C4-2B (cell line): ENCODE results near the gene ZFP14.

Experiments used
- H3K27ac ChIP-seq: fragments of 450-650 bp; 2 replicates; pipeline ENCODE4 v1.5.1; 2017
- ZFX ChIP-seq: fragments of 450-650 bp; IDR thresholded peaks from 2 replicates; pipeline ENCODE4 v1.6.1; 2017
- TF ChIP-seq, protein P1 (sequence below): fragments of 450-650 bp; conservative IDR thresholded peaks from 2 replicates; pipeline ENCODE4 v1.5.1; 2017; ENCODE audit warnings: mild to moderate bottlenecking

Gene ZFP14

GRCh38 chr19:36409841-36410240 is 30.8 kb upstream of the ZFP14 start:
- no peak overlapping the region for H3K27ac ChIP-seq
- TF ChIP-seq, protein P1, sequence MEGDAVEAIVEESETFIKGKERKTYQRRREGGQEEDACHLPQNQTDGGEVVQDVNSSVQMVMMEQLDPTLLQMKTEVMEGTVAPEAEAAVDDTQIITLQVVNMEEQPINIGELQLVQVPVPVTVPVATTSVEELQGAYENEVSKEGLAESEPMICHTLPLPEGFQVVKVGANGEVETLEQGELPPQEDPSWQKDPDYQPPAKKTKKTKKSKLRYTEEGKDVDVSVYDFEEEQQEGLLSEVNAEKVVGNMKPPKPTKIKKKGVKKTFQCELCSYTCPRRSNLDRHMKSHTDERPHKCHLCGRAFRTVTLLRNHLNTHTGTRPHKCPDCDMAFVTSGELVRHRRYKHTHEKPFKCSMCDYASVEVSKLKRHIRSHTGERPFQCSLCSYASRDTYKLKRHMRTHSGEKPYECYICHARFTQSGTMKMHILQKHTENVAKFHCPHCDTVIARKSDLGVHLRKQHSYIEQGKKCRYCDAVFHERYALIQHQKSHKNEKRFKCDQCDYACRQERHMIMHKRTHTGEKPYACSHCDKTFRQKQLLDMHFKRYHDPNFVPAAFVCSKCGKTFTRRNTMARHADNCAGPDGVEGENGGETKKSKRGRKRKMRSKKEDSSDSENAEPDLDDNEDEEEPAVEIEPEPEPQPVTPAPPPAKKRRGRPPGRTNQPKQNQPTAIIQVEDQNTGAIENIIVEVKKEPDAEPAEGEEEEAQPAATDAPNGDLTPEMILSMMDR, result no peak

DNA sequence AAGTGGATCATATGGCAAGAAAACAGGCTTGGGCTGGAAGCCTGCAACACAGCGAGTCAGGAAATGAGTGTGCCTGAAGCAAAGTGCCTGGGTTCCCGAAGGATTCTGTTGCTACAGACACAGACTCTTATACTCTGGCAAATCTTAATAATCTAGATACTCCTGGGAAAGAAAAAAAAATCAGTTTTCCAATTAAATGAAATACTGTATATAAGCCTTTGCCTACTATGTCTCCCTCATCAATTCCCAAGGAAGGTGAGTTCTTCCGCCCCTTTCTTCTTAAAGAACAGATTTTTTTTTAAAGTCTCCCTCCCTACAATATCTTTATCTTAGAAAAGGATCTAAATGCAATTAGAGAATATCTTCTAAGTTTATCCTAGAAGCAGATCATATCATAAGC is 29.1 kb upstream of the ZFP14 start:
- no peak overlapping the region for H3K27ac ChIP-seq
- TF ChIP-seq, protein P1, result no peak
- TF ChIP-seq ZFX, result no peak

GRCh38 chr19:36404498-36404897 is 25.5 kb upstream of the ZFP14 start:
- TF ChIP-seq, protein P1, result no peak
- TF ChIP-seq ZFX, result no peak
- H3K27ac ChIP-seq, result no peak overlapping the region

- TF ChIP-seq ZFX, result no peak
- no peak overlapping the region for H3K27ac ChIP-seq
Measured at GRCh38 chr19:36401475-36401874, 22.5 kb upstream of the ZFP14 start.

- H3K27ac ChIP-seq, result no peak overlapping the region
- TF ChIP-seq, protein P1, result no peak
- no peak for TF ChIP-seq ZFX
Measured at GRCh38 chr19:36398571-36398970, 19.6 kb upstream of the ZFP14 start.

DNA sequence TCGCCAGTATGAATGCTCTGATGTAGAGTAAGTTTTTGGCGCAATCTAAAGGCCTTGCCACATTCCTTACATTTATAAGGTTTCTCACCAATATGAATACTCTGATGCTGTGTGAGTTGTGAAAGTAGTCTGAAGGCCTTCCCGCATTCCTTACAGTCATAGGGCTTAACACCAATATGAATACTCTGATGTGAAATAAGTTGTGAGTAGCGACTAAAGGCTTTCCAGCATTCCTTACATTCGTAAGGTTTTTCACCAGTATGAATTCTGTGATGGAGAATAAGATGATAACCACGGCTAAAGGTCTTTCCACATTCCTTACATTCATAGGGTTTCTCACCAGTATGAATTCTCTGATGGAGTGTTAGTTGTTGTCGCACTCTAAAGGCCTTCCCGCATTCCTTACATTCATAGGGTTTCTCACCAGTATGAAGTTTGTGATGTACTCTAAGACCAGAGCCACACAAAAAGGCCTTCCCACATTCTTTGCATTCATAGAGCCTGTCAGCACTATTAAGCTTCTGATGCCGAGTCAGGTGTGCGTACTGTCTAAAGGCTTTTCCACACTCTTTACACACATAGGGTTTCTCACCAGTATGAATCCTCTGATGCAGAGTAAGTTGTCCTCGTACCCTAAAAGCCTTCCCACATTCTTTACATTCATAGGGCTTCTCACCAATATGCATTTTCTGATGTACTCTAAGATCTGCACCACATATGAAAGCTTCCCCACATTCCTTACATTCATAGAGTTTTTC is 14.1 kb upstream of the ZFP14 start:
- no peak overlapping the region for H3K27ac ChIP-seq
- no peak for TF ChIP-seq ZFX
- TF ChIP-seq, protein P1, result no peak

DNA sequence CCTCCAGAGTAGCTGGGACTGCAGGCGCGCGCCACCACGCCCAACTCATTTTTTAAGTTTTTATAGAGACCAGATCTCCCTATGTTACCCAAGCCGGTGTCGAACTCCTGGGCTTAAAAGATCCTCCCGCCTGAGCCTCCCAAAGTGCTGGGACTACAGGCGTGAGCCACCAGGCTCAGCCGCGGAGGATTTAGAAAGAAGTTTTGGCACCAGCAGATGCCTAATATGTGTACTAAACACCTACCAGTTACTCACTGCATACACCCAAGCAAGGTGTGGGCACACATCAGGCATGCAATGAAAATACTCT is 464 bp upstream of the ZFP14 start:
- peak overlapping the region; percentile 67 for H3K27ac ChIP-seq

More for the DNA sequence above, 464 bp upstream of the ZFP14 start:
- no peak for TF ChIP-seq ZFX
- TF ChIP-seq, protein P1, result no peak
